A549 treated with Mapracorat at 1 μM for 4 hours (cell line): ENCODE data around the gene LACTBL1. TPM values are rescaled to one million over a fixed set of nuclear protein-coding genes. Genes with fewer than 3 reads are reported as not detected.

Experiments
- total RNA-seq: library from RNA; stranded (reverse); fragments of 200-300 nt; extraction: Qiagen RNA extraction; gene quantifications from 5 replicates; pipeline ENCODE4 v1.2.3, GENCODE V29; 2022

Gene LACTBL1
- total RNA-seq = not detected in 5 replicates

GRCh38 chr1:22972760-22973159 lies at the start of gene LACTBL1:
LACTBL1 (minus strand) TSS chr1:22972866; CDS start chr1:22972316, 550 bp downstream.

GRCh38 chr1:23019094-23019862 lies 46.6 kb upstream of the LACTBL1 start, which contains the start of gene KDM1A:
KDM1A (plus strand) TSS chr1:23019468; CDS start chr1:23019597, 129 bp downstream.

Other genes starting within 250 kb of the LACTBL1 start
- gene TEX46, start 43.0 kb upstream of the LACTBL1 start, total RNA-seq = not detected in 5 replicates
- gene KDM1A, start 46.6 kb upstream of the LACTBL1 start, total RNA-seq = 90.3 to 103 TPM (median 97.6 TPM) in 5 replicates
- 18.2 to 24.2 TPM (median 20.9 TPM) in 5 replicates for gene LUZP1, start 196.0 kb upstream of the LACTBL1 start, total RNA-seq
- 14.1 to 16.1 TPM (median 14.4 TPM) in 5 replicates for gene HTR1D, start 244.6 kb upstream of the LACTBL1 start, total RNA-seq